GM18520 (cell line): ENCODE data around the gene SETDB2.
A peak's percentile ranks its signal among the peaks of the same experiment; 100 is the strongest.

Experiments
- ATAC-seq: cut with Tn5 transposase; IDR thresholded peaks from one replicate; pipeline ENCODE4 v1.9.1; 2021; ENCODE audit not compliant: unreplicated experiment

SETDB2 gene

GRCh38 chr13:49443704-49444523 is at the start of gene SETDB2, which contains the start of gene CAB39L:
TSS of gene SETDB2 (plus strand) at chr13:49444274. CDS start at chr13:49451894, 7,620 bp downstream.
TSS of gene CAB39L (minus strand) at chr13:49444064. CDS start at chr13:49382910, 61,154 bp downstream.
- peak; percentile 93 for ATAC-seq

GRCh38 chr13:49395451-49395865 is 48.6 kb upstream of the SETDB2 start:
- no peak for ATAC-seq

- no peak for ATAC-seq
These were observed 48.1 kb upstream of the SETDB2 start for GRCh38 chr13:49395878-49396380.

- ATAC-seq = no peak
These were observed 44.1 kb upstream of the SETDB2 start for GRCh38 chr13:49399801-49400472.

- no peak for ATAC-seq
These were observed 43.1 kb upstream of the SETDB2 start for GRCh38 chr13:49400755-49401659.

GRCh38 chr13:49403996-49404702 is 39.9 kb upstream of the SETDB2 start:
- ATAC-seq = no peak

- no peak for ATAC-seq
These were observed 39.4 kb upstream of the SETDB2 start for GRCh38 chr13:49404703-49405020.

- ATAC-seq = no peak
These were observed 37.0 kb upstream of the SETDB2 start for GRCh38 chr13:49407068-49407467.

GRCh38 chr13:49407936-49408335 is 36.1 kb upstream of the SETDB2 start:
- ATAC-seq = no peak

GRCh38 chr13:49409008-49409407 is 35.1 kb upstream of the SETDB2 start:
- ATAC-seq = no peak

GRCh38 chr13:49410006-49410405 is 34.1 kb upstream of the SETDB2 start:
- ATAC-seq = no peak

- no peak for ATAC-seq
These were observed 33.6 kb upstream of the SETDB2 start for GRCh38 chr13:49410477-49410876.

GRCh38 chr13:49411353-49411752 is 32.7 kb upstream of the SETDB2 start:
- ATAC-seq = no peak

- ATAC-seq = no peak
These were observed 31.3 kb upstream of the SETDB2 start for GRCh38 chr13:49412749-49413148.

- ATAC-seq = no peak
These were observed 26.9 kb upstream of the SETDB2 start for GRCh38 chr13:49417161-49417560.

GRCh38 chr13:49418206-49418605 is 25.9 kb upstream of the SETDB2 start:
- no peak for ATAC-seq

- no peak for ATAC-seq
These were observed 24.8 kb upstream of the SETDB2 start for GRCh38 chr13:49419276-49419675.

- no peak for ATAC-seq
These were observed 22.7 kb upstream of the SETDB2 start for GRCh38 chr13:49421391-49421790.

- ATAC-seq = no peak
These were observed 20.0 kb upstream of the SETDB2 start for GRCh38 chr13:49424011-49424560.
